OCI-M2 (cell line): ENCODE data around the gene PLIN3.
"Not testable (repeated sequence)": the region's sequence is repeated elsewhere in the genome, so short reads cannot be mapped to it uniquely, and the experiment has no call there.

ENCODE experiments used
- DNase-seq: peaks from one replicate; lab custom pipeline; 2025; ENCODE audit not compliant: unreplicated experiment; lab: John Stamatoyannopoulos, UW

The PLIN3 gene

GRCh38 chr19:4849019-4849418 is 18.4 kb downstream of the PLIN3 start:
- no peak for DNase-seq

- no peak for DNase-seq
Observed at GRCh38 chr19:4847190-4847973, 20.1 kb downstream of the PLIN3 start.

DNA sequence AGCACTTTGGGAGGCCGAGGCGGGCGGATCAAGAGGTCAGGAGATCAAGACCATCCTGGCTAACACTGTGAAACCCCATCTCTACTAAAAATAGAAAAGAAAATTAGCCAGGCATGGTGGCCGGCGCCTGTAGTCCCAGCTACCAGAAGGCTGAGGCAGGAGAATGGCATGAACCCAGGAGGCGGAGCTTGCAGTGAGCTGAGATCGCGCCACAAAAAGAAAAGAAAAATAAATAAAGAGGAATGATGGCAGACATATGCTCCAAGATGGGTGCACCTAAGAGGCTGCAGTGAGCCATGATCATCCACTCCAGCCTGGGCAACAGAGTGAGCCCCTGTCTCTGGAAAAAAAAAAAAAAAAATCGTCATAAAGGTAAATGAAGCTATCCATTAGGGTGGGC is 21.5 kb downstream of the PLIN3 start:
- DNase-seq, result not testable (repeated sequence)

- DNase-seq, result no peak
Observed at GRCh38 chr19:4844348-4845179, 22.9 kb downstream of the PLIN3 start.

DNA sequence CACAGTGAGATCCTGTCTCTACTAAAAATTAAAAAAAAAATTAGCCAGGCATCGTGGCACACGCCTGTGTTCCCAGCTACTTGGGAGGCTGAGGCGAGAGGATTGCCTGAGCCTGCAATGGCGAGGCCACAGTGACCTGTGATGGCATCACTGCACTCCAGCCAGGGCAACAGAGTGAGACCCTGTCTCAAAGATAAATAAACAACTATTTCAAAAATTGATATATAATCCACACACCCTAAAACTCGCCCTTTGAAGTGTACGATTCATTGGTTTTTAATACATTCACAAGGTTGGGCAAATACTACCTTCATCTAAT is 23.9 kb downstream of the PLIN3 start:
- no peak for DNase-seq

DNA sequence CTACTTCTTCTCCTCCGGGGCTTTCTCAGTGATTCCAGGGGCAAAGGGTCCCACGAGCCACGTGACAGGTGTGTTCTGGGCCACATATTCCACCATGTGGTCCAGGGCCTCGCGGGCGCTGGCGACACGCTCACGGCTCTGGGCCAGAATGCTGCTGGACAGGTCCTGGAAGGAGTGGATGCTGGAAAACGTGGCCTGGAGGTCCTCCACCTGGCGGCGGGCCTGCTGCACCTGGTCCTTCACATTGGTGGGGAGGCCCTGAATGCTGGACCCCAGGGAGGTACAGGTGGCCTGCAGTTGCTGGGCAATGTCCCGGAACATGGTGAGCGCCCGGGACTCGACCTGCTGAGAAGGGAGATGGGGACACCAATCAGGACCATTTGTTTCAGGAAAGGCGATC is 28.3 kb downstream of the PLIN3 start:
- no peak for DNase-seq

GRCh38 chr19:4832776-4833175 is 34.7 kb downstream of the PLIN3 start:
- DNase-seq, result no peak

DNA sequence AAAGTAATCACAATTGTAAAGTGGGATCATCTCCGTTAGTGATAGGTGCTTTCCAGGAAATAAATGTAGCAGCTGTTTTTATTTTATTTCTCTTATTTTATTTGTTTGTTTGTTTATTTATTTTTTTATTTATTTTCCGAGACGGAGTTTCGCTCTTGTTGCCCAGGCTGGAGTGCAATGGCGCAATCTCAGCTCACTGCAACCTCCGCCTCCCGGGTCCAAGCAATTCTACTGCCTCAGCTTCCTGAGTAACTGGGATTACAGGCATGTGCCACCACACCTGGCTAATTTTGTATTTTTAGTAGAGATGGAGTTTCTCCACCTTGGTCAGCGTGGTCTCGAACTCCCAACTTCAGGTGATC is 35.5 kb downstream of the PLIN3 start:
- DNase-seq, result not testable (repeated sequence)

GRCh38 chr19:4831304-4831978 is 36.0 kb downstream of the PLIN3 start, which contains the start of gene TICAM1:
TICAM1 (minus strand) TSS chr19:4831712; CDS start chr19:4818377, 13,335 bp downstream.
- no peak for DNase-seq

GRCh38 chr19:4830768-4831265 is 36.6 kb downstream of the PLIN3 start:
- no peak for DNase-seq

DNA sequence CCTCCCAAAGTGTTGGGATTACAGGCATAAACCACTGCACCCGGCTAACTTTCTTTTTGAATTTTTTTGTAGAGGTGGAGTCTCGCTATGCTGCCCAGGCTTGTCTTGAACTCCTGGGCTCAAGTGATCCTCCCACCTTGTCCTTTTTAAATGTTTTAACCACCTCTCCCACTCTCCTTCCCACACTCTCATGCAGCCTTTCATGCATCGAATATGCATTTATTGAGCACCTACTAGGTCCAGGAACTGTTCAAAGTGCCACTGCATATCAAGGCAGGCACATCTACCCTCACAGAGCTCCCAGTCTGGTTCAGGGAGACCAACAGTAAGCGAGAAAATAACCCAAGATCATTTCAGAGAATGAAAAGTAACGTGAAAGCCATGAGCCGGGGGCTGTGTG is 37.1 kb downstream of the PLIN3 start:
- DNase-seq, result no peak

DNA sequence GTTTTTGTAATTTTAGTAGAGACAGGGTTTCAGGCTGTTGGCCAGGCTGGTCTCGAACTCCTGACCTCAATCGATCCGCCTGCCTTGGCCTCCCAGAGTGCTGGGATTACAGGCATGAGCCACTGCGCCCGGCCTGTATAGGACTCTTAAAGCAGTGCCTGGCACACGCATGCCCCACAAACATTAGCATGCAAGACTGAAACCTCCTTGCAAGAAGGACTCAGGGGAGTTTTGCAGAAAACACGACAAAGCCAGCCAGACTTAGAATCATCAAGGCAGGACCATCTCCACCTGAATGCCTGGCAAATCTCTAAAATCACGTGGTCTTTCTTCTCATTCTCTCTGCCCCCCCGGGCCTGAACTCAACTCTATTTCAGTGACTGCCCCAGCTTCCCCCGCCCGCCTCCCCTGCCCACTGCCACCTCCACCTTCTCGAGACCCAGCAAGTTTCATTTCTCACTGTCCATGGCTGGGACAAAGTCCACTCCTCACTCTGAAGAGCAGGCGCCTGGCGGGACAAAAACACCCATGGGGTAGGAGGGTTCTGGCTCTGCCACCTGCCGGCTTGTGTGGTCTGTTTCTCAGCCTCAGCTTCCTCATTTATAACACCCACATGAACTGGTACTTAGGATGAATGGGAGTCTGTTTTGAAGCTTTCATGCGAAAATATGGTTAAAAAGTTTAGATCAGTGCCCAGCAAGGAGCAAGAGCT is 38.3 kb downstream of the PLIN3 start:
- no peak for DNase-seq

DNA sequence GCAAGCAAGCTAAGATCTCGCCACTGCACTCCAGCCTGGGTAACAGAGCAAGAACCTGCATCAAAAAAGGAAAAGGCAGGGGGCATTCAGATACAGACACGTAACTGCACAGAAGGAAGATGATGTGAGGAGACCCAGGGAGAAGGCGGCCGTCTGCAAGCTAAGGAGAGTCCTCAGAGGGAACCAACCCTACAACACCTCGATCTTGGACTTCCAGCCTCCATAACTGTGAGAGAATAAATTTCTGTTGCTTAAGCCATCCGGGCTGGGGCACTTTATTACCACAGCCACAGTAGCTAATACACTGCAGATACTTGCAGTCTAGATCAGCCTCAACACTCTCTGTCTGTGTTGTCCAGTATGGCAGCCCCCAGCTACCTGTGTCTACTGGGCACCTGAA is 43.9 kb downstream of the PLIN3 start:
- DNase-seq, result no peak

DNA sequence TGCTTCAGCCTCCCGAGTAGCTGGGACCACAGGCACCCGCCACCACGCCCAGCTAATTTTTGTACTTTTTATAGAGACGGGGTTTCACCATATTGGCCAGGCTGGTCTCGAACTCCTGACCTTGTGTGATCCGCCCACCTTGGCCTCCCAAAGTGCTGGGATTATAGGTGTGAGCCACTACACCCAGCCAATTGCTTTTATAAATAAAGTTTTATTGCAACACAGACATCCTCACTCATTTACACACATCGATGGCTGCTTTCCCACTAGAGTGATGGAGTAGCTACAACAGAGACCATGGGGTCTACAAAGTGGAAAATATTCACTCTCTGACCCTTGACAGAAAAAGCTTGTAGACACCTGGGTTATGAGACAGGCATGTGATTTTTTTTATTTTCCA is 45.1 kb downstream of the PLIN3 start:
- not testable (repeated sequence) for DNase-seq

- no peak for DNase-seq
Observed at GRCh38 chr19:4821265-4821664, 46.2 kb downstream of the PLIN3 start.

- DNase-seq, result no peak
Observed at GRCh38 chr19:4817467-4818277, 49.8 kb downstream of the PLIN3 start.

DNA sequence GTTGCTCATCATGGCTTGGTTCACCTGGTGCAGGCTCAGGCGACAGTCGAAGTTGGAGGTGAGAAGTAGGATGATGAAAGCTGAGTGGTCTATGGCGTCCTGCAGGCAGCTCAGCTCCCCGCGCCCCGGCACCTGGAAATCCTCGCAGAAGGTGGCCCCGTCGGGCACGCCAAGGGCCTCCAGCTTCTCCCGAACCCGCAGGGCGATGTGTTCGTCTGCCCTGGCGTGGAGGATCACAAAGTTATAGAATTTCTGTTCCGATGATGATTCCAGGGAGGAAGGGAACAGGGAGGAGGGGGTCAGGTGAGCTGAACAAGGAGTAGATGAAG is 50.6 kb downstream of the PLIN3 start:
- DNase-seq, result no peak

GRCh38 chr19:4816202-4816949 is 51.1 kb downstream of the PLIN3 start:
- no peak for DNase-seq

- peak; percentile 51 for DNase-seq
Observed at GRCh38 chr19:4815426-4816201, 51.9 kb downstream of the PLIN3 start.
